GM23338 (cell line): ENCODE measurements around the gene RNF20.

ENCODE experiments used
- CTCF ChIP-seq, 2 experiments: fragments of 200-600 bp in 1 of 2; sonication (generic) in 1 of 2; conservative IDR thresholded peaks; 2 replicates each; pipeline versions ENCODE4 v1.5.1 to v1.6.1; 2016 to 2017; ENCODE audit warnings: antibody characterized with exemption in 2 of 2, low read depth in 2 of 2, mild to moderate bottlenecking in 2 of 2, moderate library complexity in 1 of 2
- EZH2 ChIP-seq: fragments of 200-600 bp; sonication (generic); IDR thresholded peaks from one replicate; pipeline ENCODE4 v1.8.0; 2017; ENCODE audit warnings: antibody characterized with exemption, mild to moderate bottlenecking, low read depth; ENCODE audit not compliant: unreplicated experiment
- JUNB ChIP-seq: IDR thresholded peaks from one replicate; pipeline ENCODE4 v1.6.1; 2016; ENCODE audit warnings: antibody characterized with exemption; ENCODE audit not compliant: unreplicated experiment
- POLR2AphosphoS5 ChIP-seq: IDR thresholded peaks from 2 replicates; pipeline ENCODE4 v1.6.1; 2016; ENCODE audit warnings: antibody characterized with exemption, low read depth
- REST ChIP-seq: IDR thresholded peaks from one replicate; pipeline ENCODE4 v1.6.1; 2018; ENCODE audit warnings: antibody characterized with exemption; ENCODE audit not compliant: unreplicated experiment
- STAT1 ChIP-seq: IDR thresholded peaks from one replicate; pipeline ENCODE4 v1.6.1; 2016; ENCODE audit warnings: antibody characterized with exemption; ENCODE audit not compliant: unreplicated experiment

GRCh38 chr9:101484046-101484445 lies 49.6 kb upstream of the RNF20 start:
- no peak for TF ChIP-seq CTCF (conservative IDR thresholded peaks at IDR 0.05; ENCODE audit: low read depth in 2 of 2)
- TF ChIP-seq STAT1: no peak
- TF ChIP-seq POLR2AphosphoS5: no peak
- no peak for TF ChIP-seq EZH2
- TF ChIP-seq JUNB: no peak
- TF ChIP-seq REST: no peak
